ENCODE results near the gene VOPP1. TPM values are rescaled to one million over a fixed set of nuclear protein-coding genes. Genes with fewer than 3 reads are reported as not detected.

Gene VOPP1
- total RNA-seq, 1 experiment from 2014 or later = 30.3 TPM

GRCh38 chr7:55563596-55564325 lies 8.5 kb downstream of the VOPP1 start (continued):
- no peak for TF ChIP-seq REST (IDR thresholded peaks at IDR 0.05; ENCODE audit: low read depth)
- no peak for TF ChIP-seq ZFX (IDR thresholded peaks at IDR 0.05)
- TF ChIP-seq EZH2 (IDR thresholded peaks at IDR 0.05) = no peak
- TF ChIP-seq CBX3 (IDR thresholded peaks at IDR 0.05; ENCODE audit: low read depth) = no peak
- no peak for TF ChIP-seq SIN3A (IDR thresholded peaks at IDR 0.05; ENCODE audit: low read depth)
- TF ChIP-seq, protein P1, sequence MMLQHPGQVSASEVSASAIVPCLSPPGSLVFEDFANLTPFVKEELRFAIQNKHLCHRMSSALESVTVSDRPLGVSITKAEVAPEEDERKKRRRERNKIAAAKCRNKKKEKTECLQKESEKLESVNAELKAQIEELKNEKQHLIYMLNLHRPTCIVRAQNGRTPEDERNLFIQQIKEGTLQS (IDR thresholded peaks at IDR 0.05) = no peak

GRCh38 chr7:55561690-55562089 lies 10.6 kb downstream of the VOPP1 start:
- RAD21 ChIA-PET (ENCODE audit: low non-redundant PET in 1 of 2, low total read pairs in 2 of 2, uncharacterized antibody in 2 of 2, unreplicated experiment in 2 of 2) = no interaction called here
- Histone ChIP-seq H3K4me2 (ENCODE audit: low read length) (no peak overlapping the region), H3K4me1 (ENCODE audit: control insufficient read depth in 1 of 2, insufficient read depth in 2 of 2, low read length in 2 of 2) (peaks cover 12 to 13% of the 10 kb centered on the region in 2 experiments), H3K9me3 (ENCODE audit: control insufficient read depth in 1 of 2, insufficient read depth in 1 of 2, low read depth in 1 of 2, low read length in 2 of 2) (no peaks in the 10 kb centered on the region), H3K27me3 (ENCODE audit: insufficient read depth, low read length) (no peaks in the 10 kb centered on the region), H3K4me3 (replicated peaks in 1 of 2; ENCODE audit: low read depth in 1 of 2, low read length in 2 of 2) (no peak overlapping the region), H4K20me1 (ENCODE audit: insufficient read depth) (no peaks in the 10 kb centered on the region), H3K27ac (ENCODE audit: low read depth, low read length) (no peak overlapping the region), H3K9ac (ENCODE audit: low read length) (no peak overlapping the region), H3K79me2 (ENCODE audit: insufficient read depth, low read length) (peaks cover 62% of the 10 kb centered on the region), H3K9me2 (ENCODE audit: insufficient read depth) (no peaks in the 10 kb centered on the region), H3K36me3 (ENCODE audit: control insufficient read depth in 1 of 2, insufficient read depth in 2 of 2, low read length in 2 of 2) (no peaks in the 10 kb centered on the region), H2AFZ (ENCODE audit: low read depth, low read length, poor library complexity, severe bottlenecking) (no peak overlapping the region)
- CTCF ChIA-PET = no interaction called here
- ATAC-seq (no peak), DNase-seq (ENCODE audit: low read depth, low spot score) (no peak)
- intact Hi-C loops (cut with micrococcal nuclease) = no loop called here
- POLR2A ChIA-PET = no interaction called here
- no TSS peak for BruUV-seq (replicated peaks)
- TF ChIP-seq POLR2A (IDR thresholded peaks at IDR 0.05; ENCODE audit: borderline replicate concordance, extremely low read depth, insufficient read depth, insufficient read length) (no peak), POLR2AphosphoS5 (IDR thresholded peaks at IDR 0.05; ENCODE audit: low read depth, low read length) (no peak), YY1 (IDR thresholded peaks at IDR 0.05; ENCODE audit: extremely low read depth, insufficient replicate concordance, low read depth, low read length) (no peak), TCF7L2 (IDR thresholded peaks at IDR 0.05; ENCODE audit: borderline replicate concordance, extremely low read depth, insufficient read depth, insufficient read length) (no peak), EGR1 (IDR thresholded peaks at IDR 0.05; ENCODE audit: low read depth) (no peak), RAD21 (IDR thresholded peaks at IDR 0.05; ENCODE audit: low read depth) (no peak), EZH2phosphoT487 (IDR thresholded peaks at IDR 0.05; ENCODE audit: borderline replicate concordance) (no peak), SIN3A (IDR thresholded peaks at IDR 0.05; ENCODE audit: low read depth) (no peak), JUND (IDR thresholded peaks at IDR 0.05) (no peak), SRF (IDR thresholded peaks at IDR 0.05; ENCODE audit: low read depth) (no peak)
- TF ChIP-seq, protein P2, sequence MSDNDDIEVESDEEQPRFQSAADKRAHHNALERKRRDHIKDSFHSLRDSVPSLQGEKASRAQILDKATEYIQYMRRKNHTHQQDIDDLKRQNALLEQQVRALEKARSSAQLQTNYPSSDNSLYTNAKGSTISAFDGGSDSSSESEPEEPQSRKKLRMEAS (IDR thresholded peaks at IDR 0.05) = no peak
- TF ChIP-seq, protein P3, sequence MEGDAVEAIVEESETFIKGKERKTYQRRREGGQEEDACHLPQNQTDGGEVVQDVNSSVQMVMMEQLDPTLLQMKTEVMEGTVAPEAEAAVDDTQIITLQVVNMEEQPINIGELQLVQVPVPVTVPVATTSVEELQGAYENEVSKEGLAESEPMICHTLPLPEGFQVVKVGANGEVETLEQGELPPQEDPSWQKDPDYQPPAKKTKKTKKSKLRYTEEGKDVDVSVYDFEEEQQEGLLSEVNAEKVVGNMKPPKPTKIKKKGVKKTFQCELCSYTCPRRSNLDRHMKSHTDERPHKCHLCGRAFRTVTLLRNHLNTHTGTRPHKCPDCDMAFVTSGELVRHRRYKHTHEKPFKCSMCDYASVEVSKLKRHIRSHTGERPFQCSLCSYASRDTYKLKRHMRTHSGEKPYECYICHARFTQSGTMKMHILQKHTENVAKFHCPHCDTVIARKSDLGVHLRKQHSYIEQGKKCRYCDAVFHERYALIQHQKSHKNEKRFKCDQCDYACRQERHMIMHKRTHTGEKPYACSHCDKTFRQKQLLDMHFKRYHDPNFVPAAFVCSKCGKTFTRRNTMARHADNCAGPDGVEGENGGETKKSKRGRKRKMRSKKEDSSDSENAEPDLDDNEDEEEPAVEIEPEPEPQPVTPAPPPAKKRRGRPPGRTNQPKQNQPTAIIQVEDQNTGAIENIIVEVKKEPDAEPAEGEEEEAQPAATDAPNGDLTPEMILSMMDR (IDR thresholded peaks at IDR 0.05 in 2 of 3, conservative IDR thresholded peaks at IDR 0.05 in 1 of 3; ENCODE audit: borderline replicate concordance in 1 of 3, insufficient read depth in 1 of 3, low read depth in 2 of 3, low read length in 2 of 3) = no peak

Data from HCT116 (cell line).